Activated naive CD4-positive, alpha-beta T cell treated with anti-CD3 and anti-CD28 coated beads, Interleukin-2, amount 50 U/mL, for 16 hours (primary cell): ENCODE data around the gene PROKR1.

ENCODE experiments used
- DNase-seq: peaks from one replicate; pipeline ENCODE4 v3.0.0-alpha.2; 2020

The PROKR1 gene

DNA sequence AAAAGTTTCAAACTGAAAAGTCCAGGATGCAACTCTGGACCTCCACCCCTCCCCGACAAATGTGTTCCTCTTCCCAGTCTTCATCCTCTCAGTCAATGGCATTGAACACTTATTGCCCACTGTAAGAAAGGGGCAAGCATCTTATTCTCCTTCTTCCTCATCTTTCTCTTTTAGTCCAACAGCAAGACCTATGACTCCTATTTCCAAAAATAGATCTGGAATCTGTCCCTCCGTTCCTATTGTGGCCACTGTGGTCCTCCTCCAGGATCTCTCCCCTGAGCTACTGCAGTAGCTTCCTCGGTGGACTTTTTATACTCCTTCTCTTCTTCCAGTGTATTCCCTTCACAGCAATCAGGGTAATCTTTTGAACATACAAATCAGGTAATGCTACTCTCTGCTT lies 63.3 kb downstream of the PROKR1 start:
- no peak for DNase-seq
